ENCODE results near the gene GP1BA. TPM values are rescaled to one million over a fixed set of nuclear protein-coding genes. Genes with fewer than 3 reads are reported as not detected.
A peak's percentile ranks its signal among the peaks of the same experiment; 100 is the strongest.

GP1BA gene
- total RNA-seq = not detected in 2 replicates

DNA sequence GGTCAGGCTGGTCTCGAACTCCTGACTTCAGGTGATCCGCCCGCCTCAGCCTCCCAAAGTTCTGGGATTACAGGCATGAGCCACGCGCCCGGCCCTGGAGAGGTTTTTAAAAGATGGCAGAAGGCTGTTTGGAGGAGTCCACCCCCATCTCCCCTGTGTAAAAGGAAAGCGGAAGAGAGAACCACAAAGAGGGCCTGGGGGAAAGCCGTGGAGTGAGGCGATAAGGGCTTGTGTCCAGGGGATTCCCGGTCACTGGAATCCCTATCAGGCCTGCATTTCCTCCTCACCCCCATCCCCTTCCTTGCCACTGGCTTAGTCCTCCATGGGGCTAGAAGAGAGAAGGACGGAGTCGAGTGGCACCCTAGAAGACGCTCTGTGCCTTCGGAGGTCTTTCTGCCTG, at the start of gene GP1BA:
GP1BA (plus strand) TSS at position 315 of the 400 bp plus-strand sequence. CDS start 328 bp downstream, outside the sequence.
- DNase-seq (ENCODE audit: low read depth in 2 of 2) = no peak

DNA sequence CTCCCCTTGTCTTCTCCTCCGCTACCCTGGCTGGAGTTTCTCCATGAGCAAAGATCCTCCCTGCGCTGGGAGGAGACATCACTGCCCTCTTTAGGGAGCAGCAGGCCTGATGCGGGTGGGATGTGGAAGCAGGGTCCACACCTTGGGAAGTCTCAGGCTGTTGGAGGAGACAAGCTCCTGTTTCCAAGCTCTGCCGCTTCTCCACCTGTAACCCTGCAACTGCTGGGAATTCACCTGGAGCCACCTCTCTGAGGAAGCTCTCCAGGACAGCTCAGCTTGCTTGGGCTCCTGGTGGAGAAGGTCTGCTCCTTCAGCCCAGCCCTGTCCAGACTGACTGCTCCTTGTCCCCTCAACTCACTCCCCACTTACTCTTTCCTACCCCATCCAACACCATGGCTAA, 47.6 kb upstream of the GP1BA start:
- no peak for DNase-seq (ENCODE audit: low read depth in 2 of 2)

DNA sequence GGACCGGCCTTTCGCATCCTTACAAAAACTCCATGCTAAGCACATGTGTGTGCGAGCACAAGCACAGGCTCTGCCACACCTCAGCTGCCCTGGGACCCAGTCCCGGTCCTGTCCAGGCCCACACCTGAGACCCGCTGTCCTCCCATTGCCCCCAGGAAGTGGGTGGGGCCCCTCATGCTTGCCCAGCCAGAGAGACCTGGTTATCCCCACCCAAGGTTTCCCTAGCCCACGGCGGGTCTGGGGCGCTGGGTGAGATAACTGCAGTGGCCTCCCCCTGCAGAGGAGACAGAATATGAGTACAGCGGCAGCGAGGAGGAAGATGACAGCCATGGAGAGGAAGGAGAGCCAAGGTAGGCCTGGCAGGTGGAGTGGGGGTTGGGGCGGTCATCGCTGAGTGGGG, 45.2 kb upstream of the GP1BA start:
- DNase-seq (ENCODE audit: low read depth in 2 of 2) = no peak

DNA sequence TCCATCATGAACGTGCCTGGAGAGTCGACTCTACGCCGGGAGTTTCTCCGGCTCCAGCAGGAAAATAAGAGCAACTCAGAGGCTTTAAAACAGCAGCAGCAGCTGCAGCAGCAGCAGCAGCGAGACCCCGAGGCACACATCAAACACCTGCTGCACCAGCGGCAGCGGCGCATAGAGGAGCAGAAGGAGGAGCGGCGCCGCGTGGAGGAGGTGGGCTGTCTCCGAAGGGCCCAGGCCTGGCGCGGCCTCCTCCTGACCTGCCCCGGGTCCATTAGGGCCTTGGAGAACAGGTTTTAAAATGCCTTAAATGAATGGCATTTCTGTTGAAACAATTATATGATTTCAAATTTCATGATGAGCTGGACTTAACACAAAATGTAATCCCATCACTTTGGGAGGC, 44.5 kb upstream of the GP1BA start:
- DNase-seq (ENCODE audit: low read depth in 2 of 2) = no peak

DNA sequence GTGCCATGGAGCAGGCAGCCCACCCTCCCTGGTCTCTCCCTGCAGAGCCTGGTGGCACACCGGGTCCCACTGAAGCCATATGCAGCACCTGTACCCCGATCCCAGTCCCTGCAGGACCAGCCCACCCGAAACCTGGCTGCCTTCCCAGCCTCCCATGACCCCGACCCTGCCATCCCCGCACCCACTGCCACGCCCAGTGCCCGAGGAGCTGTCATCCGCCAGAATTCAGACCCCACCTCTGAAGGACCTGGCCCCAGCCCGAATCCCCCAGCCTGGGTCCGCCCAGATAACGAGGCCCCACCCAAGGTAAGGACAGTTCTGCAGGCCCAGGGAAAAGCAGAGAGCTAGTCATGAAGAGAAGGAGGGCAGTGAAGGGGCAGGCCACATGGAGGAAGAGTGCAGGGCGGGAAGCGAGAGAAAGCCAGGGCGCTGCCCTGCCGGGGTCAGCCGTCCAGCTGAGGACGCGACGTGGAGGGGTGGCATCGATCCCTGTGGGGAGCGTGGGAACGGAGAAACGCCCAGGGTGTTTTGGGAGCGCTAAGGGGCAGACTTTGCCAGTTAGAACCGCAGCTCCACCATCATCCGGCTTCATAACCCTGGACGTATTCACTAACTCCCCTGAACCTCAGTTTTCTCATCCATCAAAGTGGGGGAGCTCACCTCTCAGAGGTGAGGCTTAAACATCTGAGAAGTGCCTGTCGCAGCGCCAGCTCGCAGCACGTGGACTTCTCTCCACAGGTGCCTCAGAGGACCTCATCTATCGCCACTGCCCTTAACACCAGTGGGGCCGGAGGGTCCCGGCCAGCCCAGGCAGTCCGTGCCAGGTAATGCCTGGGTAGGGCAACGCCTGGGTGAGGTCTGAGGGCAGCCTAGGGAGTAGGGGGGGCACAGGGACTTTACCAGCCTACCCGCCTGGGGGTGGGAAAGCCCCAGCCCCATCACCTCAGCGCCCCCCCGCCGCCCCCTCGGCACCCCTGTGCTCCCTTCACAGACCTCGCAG, 40.4 kb upstream of the GP1BA start:
- no peak for DNase-seq (ENCODE audit: low read depth in 2 of 2)

DNA sequence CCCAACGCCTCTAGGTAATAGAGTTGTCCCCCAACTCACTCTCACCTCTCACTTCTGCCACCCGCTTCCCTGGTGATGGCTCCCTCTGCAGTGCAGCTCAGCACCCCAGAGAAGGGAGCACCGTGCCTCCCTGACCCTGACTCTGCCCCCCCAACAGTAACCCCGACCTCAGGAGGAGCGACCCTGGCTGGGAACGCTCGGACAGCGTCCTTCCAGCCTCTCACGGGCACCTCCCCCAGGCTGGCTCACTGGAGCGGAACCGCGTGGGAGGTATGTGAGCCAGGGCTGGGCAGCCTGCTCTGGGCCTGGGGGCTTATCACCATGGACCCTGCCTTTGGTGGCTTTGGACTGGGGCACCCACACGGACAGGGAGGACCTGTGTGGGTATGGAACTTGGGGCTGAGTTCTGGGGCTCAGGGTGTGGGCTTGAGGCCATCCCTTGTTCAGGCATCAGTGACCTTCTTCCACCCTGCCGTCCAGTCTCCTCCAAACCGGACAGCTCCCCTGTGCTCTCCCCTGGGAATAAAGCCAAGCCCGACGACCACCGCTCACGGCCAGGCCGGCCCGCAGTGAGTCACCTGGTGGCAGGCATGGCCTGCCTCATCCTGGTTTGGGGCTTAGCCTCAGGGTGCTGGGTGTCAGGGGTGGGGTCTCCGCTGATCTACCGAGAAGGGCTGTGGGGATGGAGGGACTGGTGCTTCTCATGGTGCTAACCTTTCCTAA, 39.4 kb upstream of the GP1BA start:
- no peak for DNase-seq (ENCODE audit: low read depth in 2 of 2)

DNA sequence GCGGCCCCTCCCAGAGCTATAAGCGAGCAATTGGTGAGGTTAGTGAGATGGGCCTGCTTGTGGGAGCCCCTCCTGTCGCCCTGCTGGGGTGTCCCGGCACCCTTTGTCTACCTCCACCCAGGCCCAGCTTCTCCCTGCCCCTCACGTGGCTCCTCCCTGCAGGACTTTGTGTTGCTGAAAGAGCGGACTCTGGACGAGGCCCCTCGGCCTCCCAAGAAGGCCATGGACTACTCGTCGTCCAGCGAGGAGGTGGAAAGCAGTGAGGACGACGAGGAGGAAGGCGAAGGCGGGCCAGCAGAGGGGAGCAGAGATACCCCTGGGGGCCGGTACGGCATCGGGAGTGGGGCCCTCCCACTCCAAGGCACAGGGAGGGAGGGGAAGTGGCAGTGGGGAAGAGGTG, 38.8 kb upstream of the GP1BA start:
- DNase-seq (ENCODE audit: low read depth in 2 of 2) = no peak

DNA sequence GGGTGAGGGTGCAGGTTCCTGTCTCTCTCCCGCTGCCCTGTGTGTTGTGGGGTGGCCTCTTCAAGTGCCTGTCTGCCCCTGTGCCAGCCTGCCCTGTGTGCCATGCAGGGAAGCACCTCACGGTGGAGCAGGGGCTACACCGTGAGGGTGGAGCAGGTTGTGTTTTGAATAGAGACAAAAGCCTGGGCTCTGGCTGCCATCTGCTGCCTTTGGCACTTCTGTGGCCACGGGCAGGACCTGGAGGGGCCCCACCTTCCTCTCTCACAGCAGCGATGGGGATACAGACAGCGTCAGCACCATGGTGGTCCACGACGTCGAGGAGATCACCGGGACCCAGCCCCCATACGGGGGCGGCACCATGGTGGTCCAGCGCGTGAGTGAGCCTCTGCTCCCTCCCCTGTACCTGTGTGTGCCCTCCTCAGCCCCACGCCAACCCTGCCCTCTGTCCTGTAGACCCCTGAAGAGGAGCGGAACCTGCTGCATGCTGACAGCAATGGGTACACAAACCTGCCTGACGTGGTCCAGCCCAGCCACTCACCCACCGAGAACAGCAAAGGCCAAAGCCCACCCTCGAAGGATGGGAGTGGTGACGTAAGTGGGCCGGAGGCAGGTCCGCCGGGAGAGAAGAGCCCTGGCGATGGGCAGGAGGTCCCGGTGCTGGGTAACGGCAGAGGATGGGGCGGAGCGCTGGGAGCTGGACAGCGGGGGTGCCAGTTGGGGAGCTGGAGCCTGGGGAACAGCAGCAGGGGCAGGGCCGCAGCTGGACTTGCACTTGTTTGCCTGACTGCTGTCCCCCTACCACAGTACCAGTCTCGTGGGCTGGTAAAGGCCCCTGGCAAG, 38.1 kb upstream of the GP1BA start:
- DNase-seq (ENCODE audit: low read depth in 2 of 2) = no peak

DNA sequence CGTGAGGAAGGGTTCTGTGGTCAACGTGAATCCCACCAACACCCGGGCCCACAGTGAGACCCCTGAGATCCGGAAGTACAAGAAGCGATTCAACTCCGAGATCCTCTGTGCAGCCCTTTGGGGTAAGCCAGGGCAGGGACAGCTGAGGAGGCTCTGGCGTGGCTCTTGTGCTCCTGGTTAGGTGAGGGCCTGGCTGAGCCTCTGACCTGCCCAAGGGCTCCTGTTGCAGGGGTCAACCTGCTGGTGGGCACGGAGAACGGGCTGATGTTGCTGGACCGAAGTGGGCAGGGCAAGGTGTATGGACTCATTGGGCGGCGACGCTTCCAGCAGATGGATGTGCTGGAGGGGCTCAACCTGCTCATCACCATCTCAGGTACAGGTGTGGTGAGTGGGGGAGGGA, 37.0 kb upstream of the GP1BA start:
- DNase-seq (ENCODE audit: low read depth in 2 of 2) = no peak

DNA sequence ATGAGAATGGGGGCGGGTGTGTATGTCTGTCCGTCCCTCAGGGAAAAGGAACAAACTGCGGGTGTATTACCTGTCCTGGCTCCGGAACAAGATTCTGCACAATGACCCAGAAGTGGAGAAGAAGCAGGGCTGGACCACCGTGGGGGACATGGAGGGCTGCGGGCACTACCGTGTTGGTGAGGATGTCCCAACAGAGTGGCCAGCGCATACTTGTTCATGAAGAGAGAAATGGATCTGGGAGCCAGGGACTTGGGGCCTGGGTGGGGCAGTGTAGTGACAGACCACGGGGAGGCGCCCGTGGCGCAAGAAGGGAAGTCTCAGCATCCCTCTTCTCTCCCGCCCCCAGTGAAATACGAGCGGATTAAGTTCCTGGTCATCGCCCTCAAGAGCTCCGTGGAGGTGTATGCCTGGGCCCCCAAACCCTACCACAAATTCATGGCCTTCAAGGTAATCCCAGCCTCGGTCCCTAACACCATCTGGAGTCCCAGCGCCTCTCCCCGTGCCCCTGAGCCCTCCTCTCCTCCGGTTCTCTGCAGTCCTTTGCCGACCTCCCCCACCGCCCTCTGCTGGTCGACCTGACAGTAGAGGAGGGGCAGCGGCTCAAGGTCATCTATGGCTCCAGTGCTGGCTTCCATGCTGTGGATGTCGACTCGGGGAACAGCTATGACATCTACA, 36.3 kb upstream of the GP1BA start:
- DNase-seq (ENCODE audit: low read depth in 2 of 2) = no peak

DNA sequence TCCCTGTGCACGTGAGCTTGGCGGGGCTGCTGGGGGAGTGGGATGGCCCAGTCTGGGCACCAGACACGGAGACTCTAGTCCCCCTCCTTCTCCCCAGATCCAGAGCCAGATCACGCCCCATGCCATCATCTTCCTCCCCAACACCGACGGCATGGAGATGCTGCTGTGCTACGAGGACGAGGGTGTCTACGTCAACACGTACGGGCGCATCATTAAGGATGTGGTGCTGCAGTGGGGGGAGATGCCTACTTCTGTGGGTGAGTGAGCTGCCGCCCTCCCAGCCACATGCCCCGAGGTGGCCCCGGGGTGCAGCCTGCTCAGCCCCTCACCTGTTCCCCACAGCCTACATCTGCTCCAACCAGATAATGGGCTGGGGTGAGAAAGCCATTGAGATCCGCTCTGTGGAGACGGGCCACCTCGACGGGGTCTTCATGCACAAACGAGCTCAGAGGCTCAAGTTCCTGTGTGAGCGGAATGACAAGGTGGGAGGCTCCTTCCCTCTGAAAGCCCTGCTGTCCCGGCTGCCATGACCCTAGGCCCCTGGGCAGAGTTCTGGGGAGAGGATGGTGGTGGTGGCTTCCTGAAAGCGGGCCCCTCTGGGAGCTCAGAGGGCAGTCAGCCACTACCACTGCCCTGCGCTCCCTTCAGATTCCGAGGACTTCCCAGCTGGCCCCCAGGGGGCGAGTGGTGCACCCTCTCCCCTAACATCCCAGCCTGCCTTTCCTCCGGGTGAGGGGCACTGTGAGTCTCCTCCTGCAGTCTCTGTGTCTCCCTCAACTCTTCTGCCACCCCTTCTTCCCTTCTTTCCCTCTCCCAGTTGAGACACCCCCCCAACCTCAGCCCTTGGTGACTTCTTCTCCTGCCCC, 35.5 kb upstream of the GP1BA start:
- DNase-seq (ENCODE audit: low read depth in 2 of 2) = no peak

DNA sequence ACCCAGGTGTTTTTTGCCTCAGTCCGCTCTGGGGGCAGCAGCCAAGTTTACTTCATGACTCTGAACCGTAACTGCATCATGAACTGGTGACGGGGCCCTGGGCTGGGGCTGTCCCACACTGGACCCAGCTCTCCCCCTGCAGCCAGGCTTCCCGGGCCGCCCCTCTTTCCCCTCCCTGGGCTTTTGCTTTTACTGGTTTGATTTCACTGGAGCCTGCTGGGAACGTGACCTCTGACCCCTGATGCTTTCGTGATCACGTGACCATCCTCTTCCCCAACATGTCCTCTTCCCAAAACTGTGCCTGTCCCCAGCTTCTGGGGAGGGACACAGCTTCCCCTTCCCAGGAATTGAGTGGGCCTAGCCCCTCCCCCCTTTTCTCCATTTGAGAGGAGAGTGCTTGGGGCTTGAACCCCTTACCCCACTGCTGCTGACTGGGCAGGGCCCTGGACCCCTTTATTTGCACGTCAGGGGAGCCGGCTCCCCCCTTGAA, 34.8 kb upstream of the GP1BA start:
- no peak for DNase-seq (ENCODE audit: low read depth in 2 of 2)

DNA sequence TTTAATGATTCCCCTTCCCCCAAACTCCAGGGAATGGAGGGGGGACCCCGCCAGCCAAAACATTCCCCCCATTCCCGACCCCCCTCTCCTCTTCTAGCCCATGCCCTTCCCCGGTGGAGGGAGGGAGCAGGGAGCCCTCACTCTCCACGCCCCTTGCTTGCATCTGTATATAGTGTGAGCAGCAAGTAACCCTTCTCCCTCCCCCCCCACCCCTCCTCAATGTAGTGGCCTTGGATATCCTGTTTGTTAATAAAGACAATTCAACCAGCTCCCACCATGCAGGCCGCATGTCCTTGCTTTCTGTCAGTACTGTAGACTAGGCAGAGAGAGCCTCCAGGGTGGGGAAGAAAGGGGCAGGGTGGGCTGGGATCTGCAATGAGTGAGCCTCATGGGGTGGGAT, 34.3 kb upstream of the GP1BA start:
- no peak for DNase-seq (ENCODE audit: low read depth in 2 of 2)

DNA sequence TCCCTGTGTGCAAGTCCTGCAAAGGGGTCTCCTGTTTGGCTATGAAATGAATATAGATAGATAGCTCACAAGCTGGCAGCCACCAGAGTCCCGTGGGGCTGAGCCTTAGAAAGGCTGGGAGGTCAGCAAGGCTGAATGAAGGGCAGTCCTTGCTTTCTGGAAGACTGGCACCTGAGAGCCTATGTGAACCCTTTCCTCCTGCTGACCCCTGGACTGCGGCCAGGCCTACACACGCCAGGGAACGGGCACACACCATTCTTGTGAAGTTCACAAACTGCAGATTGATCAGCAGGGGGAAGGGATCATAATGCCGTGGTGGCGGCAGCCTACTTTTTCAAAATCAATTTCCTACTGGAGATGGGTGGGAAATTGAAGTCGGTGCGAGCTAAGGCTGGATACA, 33.7 kb upstream of the GP1BA start:
- no peak for DNase-seq (ENCODE audit: low read depth in 2 of 2)

DNA sequence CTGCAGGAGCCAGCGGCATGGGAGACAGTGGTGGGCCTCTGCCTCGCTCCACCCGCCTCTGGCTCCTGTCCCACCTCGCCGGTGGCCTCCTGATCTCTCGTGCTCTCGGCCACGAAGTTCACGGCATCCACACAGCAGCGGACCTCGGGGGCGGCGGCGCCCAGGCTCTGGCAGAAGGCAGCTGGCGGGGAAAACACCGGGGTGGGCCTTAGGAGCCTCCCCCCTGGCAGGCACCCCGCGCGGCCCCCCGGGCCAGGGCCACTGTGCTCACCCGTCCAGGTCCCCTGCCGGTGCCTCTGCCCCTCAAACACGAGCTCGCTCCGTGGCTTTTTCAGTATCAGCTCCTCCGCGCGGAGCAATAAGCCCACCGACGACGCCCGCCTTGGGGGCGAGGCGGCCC, 33.1 kb upstream of the GP1BA start:
- DNase-seq (ENCODE audit: low read depth in 2 of 2) = no peak

DNA sequence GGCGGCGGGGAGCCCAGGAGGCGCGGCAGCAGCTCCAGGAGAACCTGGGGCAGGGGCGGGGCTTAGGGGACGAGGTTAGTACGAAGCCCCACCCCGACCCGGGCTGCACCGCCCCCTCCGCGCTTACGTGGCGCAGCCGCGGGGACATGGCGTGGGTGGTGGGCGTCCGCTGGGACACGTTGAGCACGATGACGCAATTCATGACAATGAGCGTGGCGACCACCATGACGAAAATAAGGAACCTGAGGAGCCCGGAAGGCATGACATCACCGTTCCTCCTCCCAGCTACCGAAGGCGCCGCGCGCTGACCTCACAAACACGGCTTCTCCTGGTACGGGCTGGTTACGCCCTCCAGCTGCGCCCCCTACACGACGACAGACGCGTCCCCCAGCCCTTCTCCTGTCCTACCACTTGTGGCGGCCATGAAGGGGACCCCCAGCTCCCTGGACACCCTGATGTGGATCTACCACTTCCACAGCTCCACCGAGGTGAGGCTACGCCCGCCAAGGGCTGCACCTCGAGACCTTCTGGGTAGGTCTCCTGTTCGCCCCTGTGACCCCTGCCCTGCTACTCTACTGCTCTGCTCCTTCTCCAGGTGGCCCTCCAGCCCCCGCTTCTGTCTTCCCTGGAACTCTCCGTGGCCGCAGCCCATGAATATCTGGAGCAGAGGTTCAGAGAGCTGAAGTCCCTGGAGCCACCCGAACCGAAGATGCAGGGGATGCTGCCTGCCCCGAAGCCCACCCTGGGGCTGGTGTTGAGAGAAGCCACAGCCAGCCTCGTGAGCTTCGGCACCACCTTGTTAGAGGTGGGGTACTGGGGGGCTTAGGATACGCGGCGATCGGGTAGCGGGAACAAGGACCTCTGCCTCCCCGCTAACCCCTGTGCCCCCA, 32.5 kb upstream of the GP1BA start, which contains the start of gene C17orf107:
C17orf107 (plus strand) TSS at position 196 of the 890 bp plus-strand sequence; CDS start at position 423, 227 bp downstream.
- DNase-seq (ENCODE audit: low read depth in 2 of 2) = peak; percentile 27 to 88

DNA sequence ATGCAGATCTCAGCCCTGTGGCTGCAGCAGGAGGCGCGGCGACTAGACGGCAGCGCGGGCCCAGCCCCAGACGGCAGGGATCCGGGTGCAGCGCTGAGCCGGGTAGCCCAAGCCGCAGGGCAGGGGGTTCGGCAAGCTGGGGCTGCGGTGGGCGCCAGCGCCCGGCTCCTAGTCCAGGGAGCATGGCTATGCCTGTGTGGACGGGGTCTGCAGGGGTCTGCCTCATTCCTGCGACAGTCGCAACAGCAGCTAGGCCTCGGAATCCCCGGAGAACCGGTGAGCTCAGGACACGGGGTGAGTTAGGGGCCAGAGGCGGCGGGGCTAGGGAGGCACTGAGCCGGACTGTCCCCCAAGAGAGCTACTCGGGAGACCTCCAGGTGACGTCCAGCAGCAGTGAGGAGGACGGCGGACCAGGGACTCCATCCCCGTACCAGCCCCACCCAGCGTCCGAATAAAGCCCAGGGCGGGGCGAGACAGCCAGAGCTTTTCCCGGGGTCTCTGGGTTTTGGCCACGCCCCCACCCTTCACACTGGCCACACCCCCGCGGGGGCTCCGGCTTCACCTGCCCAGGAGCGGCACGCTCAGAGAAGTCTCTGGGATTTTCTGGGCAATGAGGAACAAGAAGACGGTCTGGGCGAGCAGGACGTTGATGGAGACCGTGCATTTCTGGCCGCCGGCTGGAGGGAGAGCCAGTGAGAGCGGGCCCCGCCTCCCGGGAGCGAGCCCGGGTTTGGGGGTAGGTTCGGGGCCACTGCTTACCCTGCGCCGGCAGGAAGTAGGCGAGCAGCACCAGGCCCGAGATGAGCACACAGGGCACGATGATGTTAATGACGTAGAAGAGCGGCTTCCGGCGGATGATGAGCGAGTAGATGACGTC, 31.6 kb upstream of the GP1BA start:
- peak; percentile 15 to 52 for DNase-seq (ENCODE audit: low read depth in 2 of 2)

DNA sequence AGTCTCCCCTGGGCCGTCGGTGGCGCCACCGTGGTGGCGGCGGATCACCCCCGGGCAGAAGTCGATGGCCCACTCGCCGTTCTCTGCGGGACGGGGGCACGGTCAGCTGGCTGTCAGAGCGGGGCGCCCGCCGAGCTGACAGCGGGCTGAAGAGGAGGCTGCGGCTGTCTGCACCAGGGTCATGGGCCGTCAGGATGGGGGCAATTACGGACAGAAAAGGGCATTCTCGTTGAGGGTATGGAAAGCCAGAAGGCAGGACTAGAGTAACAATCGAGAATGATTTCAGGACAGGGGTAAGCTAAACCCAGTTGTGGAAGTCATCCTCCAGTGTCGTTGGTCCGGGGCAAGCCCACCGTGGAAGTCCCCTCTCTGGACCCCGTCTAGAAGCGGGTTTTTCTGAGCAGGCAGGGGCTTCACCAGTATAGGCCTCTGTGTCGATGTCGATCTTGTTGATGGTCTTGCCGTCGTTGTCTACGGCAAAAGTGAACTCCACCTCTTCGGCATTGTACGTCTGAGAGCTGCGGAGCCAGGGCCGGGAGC, 30.9 kb upstream of the GP1BA start:
- no peak for DNase-seq (ENCODE audit: low read depth in 2 of 2)

Data from dermis microvascular lymphatic vessel endothelial cell (primary cell).